ENCODE data around the gene KLF3. TPM values are rescaled to one million over a fixed set of nuclear protein-coding genes. Genes with fewer than 3 reads are reported as not detected.

Gene KLF3
- 26.2 and 29.0 TPM in 2 replicates for total RNA-seq (2021)
- long read RNA-seq, partial matches to known transcripts = 13 of 16 reads
- long read RNA-seq, other reads (novel, unspliced or antisense) = 1 of 16 reads

- DNase-seq = peak; percentile 81
- Histone ChIP-seq H4K8ac (replicated peaks; ENCODE audit: insufficient read length, low read depth, low read length) (no peak within 1 kb of the TSS), H3K27ac (ENCODE audit: insufficient read length, low read depth, low read length) (no peak within 1 kb of the TSS), H4K91ac (ENCODE audit: insufficient read length, low read depth, low read length) (no peak within 1 kb of the TSS), H2BK15ac (ENCODE audit: low read depth, low read length) (no peak within 1 kb of the TSS), H2BK120ac (ENCODE audit: low read depth, low read length, poor library complexity, severe bottlenecking) (peak within 1 kb of the TSS; percentile 65), H3K56ac (ENCODE audit: insufficient read length, low read depth, low read length) (no peak within 1 kb of the TSS), H2AFZ (ENCODE audit: low read length) (no peak within 1 kb of the TSS), H3K18ac (ENCODE audit: insufficient read length, low read depth, low read length) (peak within 1 kb of the TSS; percentile 87), H3K4me1 (ENCODE audit: insufficient read depth, low read length) (no peaks in the 10 kb centered on the region; the same call in 1 of the 2 replicates), H2BK20ac (ENCODE audit: low read depth, low read length, poor library complexity, severe bottlenecking) (no peak within 1 kb of the TSS), H2BK12ac (ENCODE audit: insufficient read length, low read depth, low read length) (no peak within 1 kb of the TSS), H3K14ac (ENCODE audit: insufficient read depth, low read length) (peak within 1 kb of the TSS; percentile 93), H3K79me2 (ENCODE audit: insufficient read depth, low read length) (no peaks in the 10 kb centered on the region; the same call in 1 of the 2 replicates), H2AK5ac (ENCODE audit: insufficient read length, low read length) (no peak within 1 kb of the TSS), H4K20me1 (ENCODE audit: control insufficient read depth, insufficient read depth, insufficient read length) (no peaks in the 10 kb centered on the region), H3K27me3 (ENCODE audit: insufficient read depth, low read length) (peaks cover 2% of the 10 kb centered on the region; the same call in 1 of the 2 replicates), H2BK5ac (ENCODE audit: insufficient read length, low read length) (no peak within 1 kb of the TSS), H3K23ac (ENCODE audit: insufficient read length, low read depth, low read length) (no peak within 1 kb of the TSS), H3K9ac (ENCODE audit: extremely low read depth, insufficient read length, low read length) (peak within 1 kb of the TSS; percentile 86), H3K4me2 (ENCODE audit: insufficient read depth, insufficient read length, low read length) (peak within 1 kb of the TSS; percentile 63), H3T11ph (ENCODE audit: low read length) (no peak within 1 kb of the TSS), H3K79me1 (ENCODE audit: insufficient read depth, low read depth, low read length, poor library complexity, severe bottlenecking) (no peaks in the 10 kb centered on the region), H3K9me3 (ENCODE audit: control insufficient read depth, low read depth, low read length) (no peaks in the 10 kb centered on the region), H3K4ac (ENCODE audit: low read depth, low read length) (no peak within 1 kb of the TSS; the same call in 1 of the 2 replicates), H4K5ac (ENCODE audit: insufficient read length, low read depth, low read length) (no peak within 1 kb of the TSS), H3K23me2 (ENCODE audit: insufficient read length, low read depth, low read length, poor library complexity, severe bottlenecking) (peaks cover 10% of the 10 kb centered on the region)
- peaks cover 18% of the 10 kb centered on the region for H3K27me3 Mint-ChIP-seq (ENCODE audit: low read depth)
- WGBS (ENCODE audit: extremely low coverage, insufficient read length, low lambda C conversion rate) = no CpG with 5 or more reads among the region's 110 CpGs
- H3K4me3 Mint-ChIP-seq = peak within 1 kb of the TSS; percentile 95 to 98
- peaks cover 3 to 6% (median 3%) of the 10 kb centered on the region in 3 experiments; a peak in 6 of 7 replicates for H3K36me3 Mint-ChIP-seq (ENCODE audit: insufficient read depth in 1 of 3, low read depth in 3 of 3)
- TF ChIP-seq CTCF (conservative IDR thresholded peaks at IDR 0.05) = no peak
- peak within 1 kb of the TSS; percentile 98 to 99 (median 98) for H3K27ac Mint-ChIP-seq
- peaks cover 39 to 46% of the 10 kb centered on the region in 2 experiments for H3K4me1 Mint-ChIP-seq
- H3K9me3 Mint-ChIP-seq = peaks cover 0 to 2% of the 10 kb centered on the region in 2 experiments; a peak in 1 of 5 replicates
These were observed at the start of gene KLF3 for GRCh38 chr4:38663801-38664705. TSS of gene KLF3 (plus strand) at chr4:38664199. CDS start at chr4:38680626, 16,427 bp downstream.
